SKM-1 treated with dmso at 0.1 percent for 144 hours (cell line): ENCODE results near the gene INPP5A.

Experiments used
- DNase-seq: peaks from one replicate; lab custom pipeline; 2025; ENCODE audit not compliant: unreplicated experiment; lab: John Stamatoyannopoulos, UW

INPP5A gene

GRCh38 chr10:132517951-132518521 lies 19.6 kb upstream of the INPP5A start:
- DNase-seq = no peak

GRCh38 chr10:132518572-132519381 lies 18.8 kb upstream of the INPP5A start:
- no peak for DNase-seq

- no peak for DNase-seq
Observed at GRCh38 chr10:132519382-132520176, 18.0 kb upstream of the INPP5A start.

GRCh38 chr10:132520177-132520811 lies 17.3 kb upstream of the INPP5A start:
- no peak for DNase-seq

- no peak for DNase-seq
Observed at GRCh38 chr10:132521041-132521465, 16.5 kb upstream of the INPP5A start.

GRCh38 chr10:132521466-132522102 lies 16.0 kb upstream of the INPP5A start:
- no peak for DNase-seq

GRCh38 chr10:132522521-132523411 lies 14.8 kb upstream of the INPP5A start:
- DNase-seq = no peak

GRCh38 chr10:132523561-132524442 lies 13.8 kb upstream of the INPP5A start:
- no peak for DNase-seq

- no peak for DNase-seq
Observed at GRCh38 chr10:132524443-132525285, 12.9 kb upstream of the INPP5A start.

- DNase-seq = no peak
Observed at GRCh38 chr10:132526676-132527075, 10.9 kb upstream of the INPP5A start.

GRCh38 chr10:132527339-132528063 lies 10.1 kb upstream of the INPP5A start:
- no peak for DNase-seq

- no peak for DNase-seq
Observed at GRCh38 chr10:132528064-132528691, 9.4 kb upstream of the INPP5A start.

- DNase-seq = no peak
Observed at GRCh38 chr10:132532179-132532578, 5.4 kb upstream of the INPP5A start.

GRCh38 chr10:132532749-132533560 lies 4.6 kb upstream of the INPP5A start:
- DNase-seq = no peak

GRCh38 chr10:132533571-132534260 lies 3.9 kb upstream of the INPP5A start:
- DNase-seq = no peak
